ENCODE results near the gene PRMT2.
"Not testable (repeated sequence)": the region's sequence is repeated elsewhere in the genome, so short reads cannot be mapped to it uniquely, and the experiment has no call there.

- not testable (repeated sequence) for TF ChIP-seq CTCF (IDR thresholded peaks at IDR 0.05); CREB1 (CRISPR knock-in tag; IDR thresholded peaks at IDR 0.05); SP1 (CRISPR knock-in tag; conservative IDR thresholded peaks at IDR 0.05); RELA (CRISPR knock-in tag; IDR thresholded peaks at IDR 0.05; ENCODE audit: borderline replicate concordance); CDX4 (CRISPR knock-in tag; IDR thresholded peaks at IDR 0.05; ENCODE audit: borderline replicate concordance); GABPB1 (CRISPR knock-in tag; IDR thresholded peaks at IDR 0.05); ZBTB21 (CRISPR knock-in tag; IDR thresholded peaks at IDR 0.05; ENCODE audit: borderline replicate concordance); ATF1 (CRISPR knock-in tag; IDR thresholded peaks at IDR 0.05); FOXJ3 (CRISPR knock-in tag; IDR thresholded peaks at IDR 0.05; ENCODE audit: borderline replicate concordance); TCF7 (CRISPR knock-in tag; IDR thresholded peaks at IDR 0.05; ENCODE audit: low read depth); NR2C2 (CRISPR knock-in tag; IDR thresholded peaks at IDR 0.05)
Observed at GRCh38 chr21:46681593-46681992, 46.1 kb downstream of the PRMT2 start.
